Erythroblast (primary cell): ENCODE data around the gene LRP5.
"Not testable (repeated sequence)": the region's sequence is repeated elsewhere in the genome, so short reads cannot be mapped to it uniquely, and the experiment has no call there.

Experiments used
- DNase-seq, 2 experiments: peaks; one replicate each; lab custom pipeline; 2025; lab: John Stamatoyannopoulos, UW
- GATA1 ChIP-seq: IDR thresholded peaks from 2 replicates; pipeline ENCODE4 v1.6.1; 2011; ENCODE audit warnings: low read depth, mild to moderate bottlenecking, control low read depth, low read length, moderate library complexity
- POLR2A ChIP-seq: IDR thresholded peaks from 2 replicates; pipeline ENCODE4 v1.6.1; 2011; ENCODE audit warnings: mild to moderate bottlenecking, low read length

The LRP5 gene

DNA sequence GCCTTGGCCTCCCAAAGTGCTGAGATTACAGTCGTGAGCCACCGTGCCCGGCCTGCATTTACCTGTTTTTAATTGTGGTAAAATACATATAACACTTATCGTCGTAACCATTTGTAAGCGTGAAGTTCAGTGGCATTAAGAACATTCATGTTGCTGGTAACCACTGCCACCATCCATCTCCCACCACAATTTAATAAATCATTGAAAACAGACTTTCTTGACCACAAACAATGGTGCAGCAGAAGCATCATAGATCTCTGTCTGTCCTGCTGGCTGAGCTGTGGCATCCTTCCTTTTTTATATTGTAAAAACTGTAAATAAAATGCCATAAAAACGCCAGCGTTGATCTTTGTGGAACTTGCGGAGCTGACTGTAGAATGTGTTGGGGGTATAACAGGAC is 24.3 kb downstream of the LRP5 start:
- TF ChIP-seq POLR2A = no peak
- TF ChIP-seq GATA1 = no peak
- no peak for DNase-seq

DNA sequence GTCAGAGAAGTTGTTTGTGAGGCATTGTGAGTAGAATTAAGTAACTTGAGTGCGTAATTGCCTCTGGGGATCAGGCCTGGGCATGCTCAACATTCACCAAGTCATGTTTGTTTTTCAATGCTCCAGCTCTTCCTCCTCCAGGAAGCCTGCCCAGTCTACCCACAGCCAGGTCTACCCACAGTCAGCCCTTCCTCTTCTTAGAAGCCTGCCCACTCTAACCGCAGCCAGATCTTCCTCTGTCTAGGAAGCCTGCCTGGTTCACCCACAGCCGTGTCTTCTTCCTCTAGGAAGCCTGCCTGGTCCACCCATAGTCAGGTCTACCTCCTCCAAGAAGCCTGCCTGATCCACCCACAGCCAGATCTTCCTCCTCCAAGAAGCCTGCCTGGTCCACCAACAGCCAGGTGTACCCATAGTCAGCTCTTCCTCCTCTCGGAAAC is 25.0 kb downstream of the LRP5 start:
- DNase-seq = no peak
- TF ChIP-seq POLR2A (no peak), GATA1 (no peak)

DNA sequence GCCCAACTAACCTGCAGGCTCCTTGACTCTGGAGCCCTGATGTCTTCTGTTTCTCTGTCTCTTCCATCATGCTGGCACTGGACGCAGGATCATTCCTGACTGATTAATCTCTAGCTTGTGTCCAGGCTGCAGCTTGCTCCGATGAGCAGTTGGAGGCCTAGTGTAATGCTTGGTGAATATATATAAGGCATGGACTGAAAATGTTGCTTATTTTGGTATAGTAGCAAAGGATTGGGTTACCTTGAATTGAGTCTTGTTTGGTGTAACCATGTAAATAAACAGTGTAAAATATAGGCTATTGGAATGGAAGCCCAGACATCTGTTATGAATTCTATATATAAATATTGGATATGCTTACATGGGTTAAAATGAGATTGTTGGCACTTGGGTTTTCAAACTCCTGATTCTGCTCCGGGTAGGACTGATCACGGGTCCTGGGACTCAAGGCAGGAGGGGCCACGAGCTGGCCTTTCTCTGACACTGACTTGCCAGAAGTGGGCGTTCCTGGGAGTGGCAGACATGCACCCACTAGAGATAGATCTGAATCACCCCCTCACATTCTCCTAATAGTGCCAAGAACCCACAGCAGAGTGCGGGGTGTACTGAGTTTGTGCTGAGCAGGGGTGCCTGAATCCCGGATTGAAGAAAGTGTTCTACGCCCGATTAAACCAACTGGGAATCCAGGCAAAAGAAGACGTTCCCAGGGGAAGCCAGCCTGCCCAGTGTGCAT is 25.8 kb downstream of the LRP5 start:
- no peak for TF ChIP-seq GATA1
- no peak for TF ChIP-seq POLR2A
- DNase-seq = peak; percentile 67 to 77

DNA sequence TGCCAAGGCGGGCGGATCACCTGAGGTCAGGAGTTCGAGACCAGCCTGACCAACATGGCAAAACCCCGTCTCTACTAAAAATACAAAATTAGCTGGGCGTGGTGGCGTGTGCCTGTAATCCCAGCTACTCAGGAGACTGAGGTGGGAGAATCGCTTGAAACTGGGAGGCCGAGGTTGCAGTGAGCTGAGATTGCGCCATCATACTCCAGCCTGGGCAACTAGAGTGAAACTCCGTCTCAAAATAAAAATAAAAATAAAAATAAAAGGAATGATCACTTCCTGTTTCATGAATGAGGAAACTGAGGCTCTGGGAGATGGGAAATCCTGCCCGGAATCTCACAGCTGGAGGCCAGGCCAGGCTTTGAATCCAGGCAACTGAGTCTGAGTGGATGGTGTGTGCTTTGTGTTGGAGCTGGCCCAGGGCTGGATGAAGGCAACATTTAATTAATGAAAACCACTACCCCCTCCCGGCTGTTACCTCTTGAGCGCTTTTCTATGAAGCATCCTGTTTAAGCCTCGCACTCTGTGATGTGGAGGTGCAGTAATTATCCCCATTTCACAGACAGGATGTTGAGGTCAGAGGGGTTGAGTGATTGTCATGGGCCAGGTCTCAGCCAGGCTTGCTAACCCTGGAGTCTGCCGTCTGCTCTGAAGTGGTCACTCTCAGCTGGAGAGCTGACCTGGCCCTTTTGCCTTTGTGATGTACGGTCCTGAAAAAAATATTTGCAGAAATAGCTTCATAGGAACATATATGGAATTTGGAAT is 27.8 kb downstream of the LRP5 start:
- DNase-seq = no peak
- no peak for TF ChIP-seq POLR2A
- TF ChIP-seq GATA1 = no peak

DNA sequence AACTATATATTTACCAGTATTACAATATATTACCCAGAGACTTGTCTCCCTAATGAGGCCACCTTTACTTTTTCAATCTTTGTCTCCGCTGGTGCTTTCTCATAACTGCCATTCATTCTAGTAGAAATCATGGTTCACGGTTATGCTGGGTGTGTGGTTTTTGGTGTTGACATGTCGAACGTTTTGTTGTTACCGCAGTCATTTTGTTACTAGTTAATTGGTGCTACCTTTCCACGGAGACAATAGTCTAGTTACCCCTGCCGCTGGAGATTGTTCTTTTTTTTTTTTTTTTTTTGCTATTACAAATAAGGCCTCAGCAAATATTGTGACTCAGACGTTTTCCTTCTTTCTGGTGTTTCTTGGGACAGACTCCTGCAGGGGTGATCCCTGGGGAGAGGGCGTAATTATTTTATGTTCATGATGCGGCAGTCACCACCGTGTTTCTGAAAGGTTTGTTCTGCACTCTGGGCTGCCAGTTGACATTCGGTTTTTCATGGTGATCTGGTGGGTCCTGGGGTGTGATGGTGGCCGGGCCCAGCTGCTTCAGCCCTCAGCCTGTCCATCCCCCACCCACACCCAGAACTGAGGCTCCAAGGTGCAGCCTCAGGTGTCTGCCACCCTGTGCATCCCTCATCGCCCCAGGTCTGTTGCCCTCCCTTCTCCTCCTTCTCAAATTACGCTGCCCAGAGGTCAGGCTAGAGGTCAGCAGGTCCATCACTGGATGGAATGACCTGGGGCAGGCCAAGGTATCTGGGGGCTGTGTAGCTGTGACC is 28.6 kb downstream of the LRP5 start:
- TF ChIP-seq POLR2A (no peak), GATA1 (no peak)
- DNase-seq = no peak

DNA sequence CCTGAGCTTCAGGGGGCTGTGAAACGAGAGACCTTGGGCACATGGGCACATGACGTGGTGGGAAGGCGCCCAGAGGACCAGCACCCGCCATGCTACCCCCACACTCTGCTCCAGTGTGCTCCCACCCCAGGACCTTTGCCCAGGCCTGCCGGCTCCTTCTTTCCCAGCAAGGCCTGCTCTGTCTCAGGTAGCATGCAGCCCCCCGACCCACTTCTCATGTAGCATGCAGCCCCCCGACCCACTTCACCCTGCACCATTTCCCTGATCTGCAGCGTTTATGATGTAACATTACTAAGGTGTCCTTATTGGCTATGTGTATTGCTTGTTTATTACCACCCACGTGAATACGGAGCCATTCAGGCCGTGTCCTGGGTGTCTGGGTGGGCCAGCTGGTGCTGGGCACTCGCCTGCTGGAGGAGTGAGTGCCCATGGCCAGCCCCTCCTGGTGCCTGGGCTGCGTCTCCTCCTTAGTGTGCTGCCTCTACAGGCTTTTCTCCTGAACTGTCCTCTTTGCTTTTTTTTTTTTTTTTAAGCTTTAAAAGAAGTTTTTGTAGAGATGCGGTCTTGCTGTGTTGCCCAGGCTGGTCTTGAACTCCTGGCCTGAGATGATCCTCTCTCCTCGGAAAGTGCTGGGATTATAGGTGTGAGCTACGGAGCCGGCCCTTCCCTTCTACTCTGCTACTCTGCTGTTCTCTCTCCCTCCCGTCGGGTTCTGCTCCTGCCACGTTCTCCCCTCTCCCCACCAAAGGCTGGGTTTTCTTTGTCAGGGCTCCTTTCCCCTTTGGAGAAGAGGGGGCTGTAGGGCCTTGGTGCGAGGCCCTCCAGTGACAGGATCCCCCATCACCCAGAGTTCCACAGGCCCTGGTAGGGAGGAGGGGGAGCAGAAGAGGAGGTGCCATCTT is 29.4 kb downstream of the LRP5 start:
- TF ChIP-seq GATA1 (no peak), POLR2A (no peak)
- DNase-seq = no peak

DNA sequence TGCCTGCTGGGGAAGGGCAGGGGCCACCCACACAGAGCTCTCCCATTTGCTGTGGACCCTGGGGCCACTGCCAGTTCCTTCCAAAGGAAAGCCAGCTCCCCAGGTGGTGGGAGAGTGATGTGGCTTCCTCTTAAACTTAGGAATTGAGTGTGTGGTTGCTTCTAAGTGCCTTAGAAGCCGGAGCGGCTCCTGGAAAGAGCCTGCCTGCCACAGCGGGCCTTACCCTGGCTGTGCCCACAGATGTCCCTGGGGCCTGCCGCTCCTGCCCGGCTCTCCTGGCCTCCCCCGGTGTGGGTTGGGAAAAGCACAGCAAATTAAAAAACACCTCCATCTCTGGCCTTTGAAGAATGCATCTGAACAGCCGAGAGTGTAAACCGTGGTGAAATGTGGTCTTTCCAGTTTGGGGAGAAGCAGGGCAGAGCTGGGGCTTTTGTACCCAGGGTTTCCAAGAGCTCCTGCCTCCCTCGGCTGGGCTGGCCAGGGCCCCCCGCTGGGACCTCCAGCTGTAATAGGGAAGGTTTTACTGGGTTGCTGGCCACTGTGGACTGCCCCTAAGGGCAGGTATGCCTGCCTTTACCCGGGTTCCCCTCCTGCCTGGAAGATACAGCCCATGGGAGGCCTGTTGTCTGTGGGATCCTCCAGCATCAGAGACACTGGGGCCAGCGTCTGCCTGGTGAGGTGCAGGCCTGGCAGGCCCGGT is 30.2 kb downstream of the LRP5 start:
- no peak for DNase-seq
- TF ChIP-seq GATA1 (no peak), POLR2A (no peak)

DNA sequence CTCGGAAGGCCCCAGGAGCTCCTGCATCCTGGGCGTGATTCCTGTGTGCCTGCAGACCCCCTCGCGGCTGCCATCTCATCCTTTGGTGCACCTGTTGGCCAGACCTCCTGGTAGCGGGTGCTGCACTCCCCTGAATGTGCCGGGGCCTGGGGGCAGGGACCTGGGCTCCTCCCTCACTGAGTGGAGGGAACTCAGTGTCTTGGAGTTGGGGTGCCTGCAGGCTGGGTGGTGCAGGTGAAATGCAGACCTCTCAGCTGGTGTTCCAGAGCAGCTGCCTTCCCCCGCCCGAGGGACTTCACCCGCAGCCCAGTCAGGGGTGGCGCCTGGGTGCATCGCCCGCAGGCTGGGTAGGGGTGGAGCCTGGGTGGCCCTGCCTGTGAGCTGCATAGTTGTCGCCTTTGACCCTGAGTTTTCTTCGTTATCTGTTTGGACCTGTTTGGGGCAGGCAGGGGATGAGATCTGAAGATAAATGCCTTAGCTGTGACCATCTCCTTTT is 31.4 kb downstream of the LRP5 start:
- TF ChIP-seq GATA1 (no peak), POLR2A (no peak)
- peak; percentile 53 to 78 for DNase-seq

DNA sequence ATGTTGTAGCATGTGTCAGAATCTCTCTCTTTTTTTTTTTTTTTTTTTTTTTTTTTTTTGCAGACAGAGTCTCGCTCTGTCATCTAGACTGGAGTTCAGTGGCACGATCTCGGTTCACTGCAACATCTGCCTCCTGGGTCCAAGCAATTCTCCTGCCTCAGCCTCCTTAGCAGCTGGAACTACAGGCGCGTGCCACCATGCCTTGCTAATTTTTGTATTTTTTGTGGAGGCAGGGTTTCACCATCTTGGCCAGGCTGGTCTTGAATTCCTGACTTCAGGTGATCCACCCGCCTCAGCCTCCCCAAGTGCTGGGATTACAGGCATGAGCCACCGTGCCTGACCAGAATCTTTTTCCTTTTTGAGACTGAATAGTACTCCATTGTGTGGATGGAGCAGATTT is 32.4 kb downstream of the LRP5 start:
- not testable (repeated sequence) for DNase-seq

DNA sequence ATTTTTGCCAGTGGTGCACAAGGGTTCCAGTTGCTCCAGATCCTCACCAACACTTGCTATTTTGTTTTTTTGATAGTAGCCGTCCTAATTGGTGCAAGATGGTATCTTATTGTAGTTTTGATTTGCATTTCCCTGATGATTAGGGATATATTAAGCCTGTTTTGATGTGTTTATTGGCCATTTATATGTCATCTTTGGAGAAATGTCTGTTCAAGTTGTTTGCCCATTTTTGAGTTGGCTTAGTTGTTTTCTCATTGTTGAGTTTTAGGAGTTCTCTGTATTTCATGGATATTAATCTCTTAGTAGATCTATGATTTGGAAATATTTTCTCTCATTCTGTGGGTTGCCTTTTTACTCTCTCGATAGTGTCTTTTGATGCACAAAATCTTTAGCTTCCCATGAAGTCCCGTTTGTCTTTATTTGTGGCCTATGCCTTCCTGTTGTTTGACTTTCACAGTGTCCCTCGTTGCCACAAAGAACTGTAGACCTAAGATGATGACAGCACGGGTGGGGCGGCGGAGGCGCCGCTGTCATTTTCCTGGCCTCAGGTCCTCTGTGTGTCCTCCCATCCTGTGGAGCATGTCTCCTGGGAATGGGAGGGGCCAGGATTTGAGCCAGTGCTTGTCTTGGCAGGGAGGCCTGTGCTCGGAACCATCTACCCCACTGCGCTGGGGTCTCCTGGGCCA is 33.5 kb downstream of the LRP5 start:
- DNase-seq = no peak
- TF ChIP-seq POLR2A = no peak
- TF ChIP-seq GATA1 = no peak

DNA sequence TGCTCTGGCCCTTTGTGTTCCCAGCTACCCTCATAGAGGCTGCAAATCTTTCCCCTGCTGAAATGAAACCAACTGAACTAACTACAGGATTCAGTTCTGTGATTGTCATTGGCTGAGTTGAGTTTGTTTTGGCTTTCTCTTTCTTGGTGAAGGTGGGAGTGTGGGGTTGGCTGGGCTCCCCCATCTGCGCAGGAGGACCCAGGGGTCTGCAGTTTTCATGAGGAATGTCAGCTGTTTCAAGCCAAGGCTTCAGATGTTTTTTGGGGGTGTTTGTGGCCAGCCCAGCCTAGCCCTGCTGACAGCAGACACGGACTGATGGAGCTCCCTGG is 34.0 kb downstream of the LRP5 start:
- no peak for DNase-seq
- TF ChIP-seq GATA1 = no peak
- no peak for TF ChIP-seq POLR2A

DNA sequence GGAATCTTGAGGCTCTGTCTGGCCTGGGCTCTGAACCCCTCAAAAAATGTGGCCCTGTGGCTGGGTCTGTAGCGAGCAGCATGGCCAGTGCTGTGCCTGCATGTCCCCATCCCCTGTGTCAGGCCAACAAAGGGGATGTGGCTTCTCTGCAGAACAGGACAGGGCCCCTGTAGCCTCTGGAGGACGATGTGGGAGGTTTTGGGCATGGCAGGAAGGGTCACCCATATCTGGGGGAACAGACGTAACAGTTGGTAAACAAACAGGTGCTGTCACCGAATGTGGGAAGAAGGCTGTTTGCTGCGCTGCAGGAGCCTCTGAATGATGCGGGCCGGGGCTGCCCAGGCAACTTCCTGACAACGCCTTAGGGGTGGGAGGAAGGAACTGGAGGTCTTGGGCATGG is 35.0 kb downstream of the LRP5 start:
- no peak for DNase-seq
- no peak for TF ChIP-seq POLR2A
- TF ChIP-seq GATA1 = no peak
